Activated naive CD4-positive, alpha-beta T cell (primary cell): ENCODE results near the gene ZNF609.

Experiments used
- DNase-seq, 4 experiments: peaks; one replicate each; lab custom pipeline; 2025; lab: John Stamatoyannopoulos, UW

ZNF609 gene

DNA sequence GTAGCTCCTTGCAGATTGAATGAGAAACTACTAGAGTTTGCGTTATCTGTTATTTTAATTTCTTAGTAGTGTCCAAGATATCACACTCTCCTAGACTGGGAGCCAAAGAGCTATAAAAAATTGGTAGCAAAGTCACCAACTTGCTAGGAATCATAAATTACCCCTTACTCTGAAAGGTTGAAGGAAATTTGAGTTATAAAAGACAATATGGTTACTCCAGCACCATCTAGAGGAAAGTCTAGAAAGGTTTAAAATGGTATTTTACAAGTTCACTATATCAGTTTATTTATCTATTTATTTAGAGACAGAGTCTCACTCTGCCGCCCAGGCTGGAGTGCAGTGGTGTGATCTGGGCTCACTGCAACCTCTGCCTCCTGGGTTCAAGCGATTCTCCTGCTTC lies 193.4 kb downstream of the ZNF609 start:
- no peak for DNase-seq

DNA sequence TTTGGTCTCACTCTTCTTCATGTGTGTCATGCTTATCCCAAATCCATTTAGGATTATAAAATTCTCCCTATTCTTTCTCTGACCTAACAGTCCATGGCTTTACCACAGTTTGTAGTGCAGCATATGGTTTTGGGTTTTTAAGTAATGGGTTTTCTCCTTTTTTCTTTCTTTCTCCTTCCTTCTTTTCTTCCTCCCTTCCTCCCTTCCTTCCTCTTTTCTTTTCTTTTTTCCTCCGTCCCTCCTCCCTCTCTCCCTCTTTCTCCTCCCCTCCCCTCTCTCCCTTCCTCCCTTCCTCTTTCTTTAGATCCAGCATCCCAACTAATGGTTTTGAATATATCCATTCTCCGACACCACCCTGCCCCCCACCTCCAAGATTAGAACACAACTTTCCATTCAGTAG lies 196.1 kb downstream of the ZNF609 start:
- DNase-seq, result no peak

DNA sequence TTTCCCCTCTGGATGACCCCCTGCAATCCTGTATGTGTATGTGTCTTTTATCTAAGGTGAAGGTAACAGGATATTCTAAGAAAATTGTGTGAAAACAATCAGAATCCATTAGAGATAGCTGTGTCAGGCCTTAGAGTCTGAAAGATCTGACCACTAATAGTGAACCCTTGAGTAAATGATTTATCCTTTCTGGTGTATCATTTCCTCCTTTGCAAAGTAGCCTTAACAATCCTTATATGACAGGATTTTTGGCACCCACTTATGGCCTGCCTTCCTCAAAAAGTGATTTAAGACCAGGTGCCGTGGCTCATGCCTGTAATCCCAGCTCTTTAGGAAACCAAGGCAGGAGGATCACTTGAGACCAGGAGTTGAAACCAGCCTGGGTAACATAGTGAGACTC lies 204.8 kb downstream of the ZNF609 start:
- no peak for DNase-seq

GRCh38 chr15:64667736-64668161 lies 207.4 kb downstream of the ZNF609 start:
- no peak for DNase-seq

DNA sequence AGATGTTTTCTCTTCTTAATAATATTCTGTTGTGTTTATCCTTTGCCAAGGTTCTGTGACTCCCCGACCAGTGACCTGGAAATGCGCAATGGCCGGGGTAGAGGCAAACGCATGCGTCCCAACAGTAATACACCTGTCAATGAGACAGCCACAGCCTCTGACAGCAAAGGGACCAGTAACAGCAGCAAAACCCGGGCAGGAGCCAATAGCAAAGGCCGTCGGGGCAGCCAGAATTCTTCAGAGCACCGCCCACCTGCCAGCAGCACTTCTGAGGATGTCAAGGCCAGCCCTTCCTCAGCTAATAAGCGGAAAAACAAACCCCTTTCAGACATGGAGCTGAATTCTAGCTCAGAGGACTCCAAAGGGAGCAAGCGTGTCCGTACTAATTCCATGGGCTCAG lies 213.5 kb downstream of the ZNF609 start:
- DNase-seq, result no peak

DNA sequence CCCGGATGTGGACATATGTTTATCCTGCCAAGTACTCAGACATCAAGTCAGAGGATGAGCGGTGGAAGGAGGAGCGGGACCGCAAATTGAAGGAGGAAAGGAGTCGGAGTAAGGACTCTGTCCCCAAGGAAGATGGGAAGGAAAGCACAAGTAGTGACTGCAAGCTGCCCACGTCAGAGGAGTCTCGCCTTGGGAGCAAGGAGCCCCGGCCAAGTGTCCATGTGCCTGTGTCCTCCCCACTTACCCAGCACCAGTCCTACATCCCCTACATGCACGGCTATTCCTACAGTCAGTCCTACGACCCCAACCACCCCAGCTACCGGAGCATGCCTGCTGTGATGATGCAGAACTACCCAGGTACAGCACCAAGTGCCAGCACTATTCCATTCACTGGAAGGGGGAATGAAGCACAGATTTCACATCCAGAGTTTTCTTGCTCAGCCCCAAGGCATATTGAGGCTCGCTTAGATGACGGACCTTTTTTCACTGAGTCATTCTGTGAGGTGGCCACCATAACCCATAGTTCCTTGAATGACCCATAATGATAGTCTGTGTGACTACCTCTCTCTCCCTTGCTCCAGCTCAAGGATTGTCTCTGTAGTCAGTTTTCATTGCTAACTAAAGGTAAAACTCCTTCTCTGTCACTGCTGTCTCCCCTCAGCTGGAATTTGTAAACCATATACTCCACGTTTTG lies 217.9 kb downstream of the ZNF609 start:
- no peak for DNase-seq

DNA sequence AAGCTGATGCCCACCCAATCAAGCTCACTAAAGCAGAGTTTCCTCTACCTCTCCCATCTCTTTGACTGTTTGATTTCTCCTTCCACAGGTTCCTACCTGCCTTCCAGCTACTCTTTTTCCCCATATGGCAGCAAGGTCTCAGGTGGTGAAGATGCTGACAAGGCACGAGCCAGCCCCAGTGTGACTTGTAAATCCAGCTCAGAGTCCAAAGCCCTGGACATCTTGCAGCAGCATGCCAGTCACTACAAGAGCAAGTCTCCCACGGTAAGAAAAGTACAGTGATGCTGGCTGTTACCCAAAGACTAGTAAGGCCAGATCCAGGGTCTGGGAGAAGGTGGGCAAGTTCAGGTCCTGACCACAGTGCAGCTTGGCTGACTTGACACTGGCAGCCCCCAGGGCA lies 219.7 kb downstream of the ZNF609 start:
- no peak for DNase-seq

GRCh38 chr15:64681424-64682024 lies 221.1 kb downstream of the ZNF609 start:
- no peak for DNase-seq

- no peak for DNase-seq
Measured at GRCh38 chr15:64682255-64682654, 221.9 kb downstream of the ZNF609 start.

- no peak for DNase-seq
Measured at GRCh38 chr15:64683378-64683777, 223.0 kb downstream of the ZNF609 start.

GRCh38 chr15:64685230-64685888 lies 225.0 kb downstream of the ZNF609 start:
- DNase-seq, result no peak

DNA sequence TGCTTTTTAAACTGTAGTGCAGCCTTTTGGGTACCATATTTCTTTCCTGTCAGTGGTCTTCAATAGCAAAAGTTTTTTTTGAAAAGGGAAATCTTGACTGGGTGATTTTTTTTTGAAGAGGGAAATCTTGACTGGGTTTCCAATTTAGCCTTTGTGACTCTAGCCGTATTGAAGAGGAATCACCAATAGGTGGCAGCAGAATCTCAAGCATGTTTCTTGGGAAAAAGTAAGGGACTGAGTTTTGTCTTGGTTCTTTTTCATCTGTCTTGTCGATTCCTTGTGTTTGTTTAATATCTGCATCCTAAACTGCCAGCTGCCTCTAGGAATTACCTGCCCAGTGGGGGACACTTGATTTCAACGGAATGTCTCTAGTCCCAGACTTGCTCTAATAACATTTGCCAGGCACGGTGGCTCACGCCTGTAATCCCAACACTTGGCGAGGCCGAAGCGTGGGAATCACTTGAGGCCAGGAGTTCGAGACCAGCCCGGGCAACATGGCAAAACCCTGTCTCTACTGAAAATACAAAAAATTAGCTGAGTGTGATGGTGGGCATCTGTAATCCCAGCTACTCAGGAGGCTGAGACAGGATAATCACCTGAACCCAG lies 225.9 kb downstream of the ZNF609 start:
- DNase-seq, result no peak

DNA sequence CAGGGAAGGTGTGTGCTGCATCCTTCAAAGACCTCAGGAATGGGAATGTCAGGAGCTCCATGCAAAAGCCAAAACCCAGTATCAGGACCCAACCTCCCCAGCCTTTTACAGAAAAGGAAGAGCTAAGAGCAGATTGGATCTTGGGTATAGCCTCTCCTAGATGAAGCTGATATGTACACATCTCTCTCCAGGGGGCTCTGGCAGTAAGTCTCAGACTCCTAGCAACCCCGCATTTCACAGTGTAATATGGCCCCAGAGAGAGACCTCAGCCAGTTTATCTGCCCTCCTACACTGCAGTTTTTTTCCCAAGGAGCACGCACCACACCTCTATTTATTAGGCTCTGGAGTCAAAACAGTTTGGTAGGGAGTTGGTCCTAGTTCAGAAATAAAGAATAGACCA lies 226.8 kb downstream of the ZNF609 start:
- no peak for DNase-seq

DNA sequence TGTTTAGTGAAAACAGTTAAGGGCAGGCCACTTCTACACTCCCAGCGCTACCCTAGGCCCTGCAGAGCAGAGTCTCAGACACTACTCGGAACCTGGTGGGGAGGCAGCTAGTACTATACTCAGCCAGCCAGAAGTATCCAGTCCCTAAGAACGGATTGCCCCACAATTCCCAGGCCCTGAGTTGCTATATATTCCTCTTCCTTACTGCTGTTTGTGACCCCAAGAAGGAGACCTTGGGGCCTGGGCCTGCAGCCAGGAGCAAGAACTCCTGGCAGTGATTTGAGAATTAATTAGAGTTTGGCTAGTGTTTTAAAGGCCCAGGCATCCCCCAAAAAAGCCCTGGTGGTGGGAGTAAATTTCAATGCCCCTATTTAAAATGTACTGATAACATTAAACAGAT lies 227.3 kb downstream of the ZNF609 start:
- DNase-seq, result no peak

- DNase-seq, result no peak
Measured at GRCh38 chr15:64688770-64689169, 228.4 kb downstream of the ZNF609 start.

DNA sequence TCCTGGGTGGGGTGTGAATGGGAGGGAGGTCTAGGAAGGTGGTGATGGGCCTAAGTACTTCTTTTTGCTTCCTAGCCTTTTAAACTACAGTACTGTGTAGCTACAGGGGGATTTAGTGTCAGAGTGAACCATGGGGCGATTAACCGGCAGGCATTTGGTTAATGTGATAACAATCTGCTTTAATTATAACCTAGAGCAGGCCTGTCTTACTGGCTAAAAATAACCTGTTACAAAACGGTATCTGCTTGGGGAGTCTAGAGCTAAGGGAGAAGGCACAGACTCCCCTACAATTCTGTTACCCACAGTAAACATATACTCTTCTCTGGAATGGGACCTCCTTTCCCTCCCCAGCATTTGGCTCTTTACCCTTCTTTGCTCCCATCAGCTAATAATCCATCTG lies 229.6 kb downstream of the ZNF609 start:
- no peak for DNase-seq

DNA sequence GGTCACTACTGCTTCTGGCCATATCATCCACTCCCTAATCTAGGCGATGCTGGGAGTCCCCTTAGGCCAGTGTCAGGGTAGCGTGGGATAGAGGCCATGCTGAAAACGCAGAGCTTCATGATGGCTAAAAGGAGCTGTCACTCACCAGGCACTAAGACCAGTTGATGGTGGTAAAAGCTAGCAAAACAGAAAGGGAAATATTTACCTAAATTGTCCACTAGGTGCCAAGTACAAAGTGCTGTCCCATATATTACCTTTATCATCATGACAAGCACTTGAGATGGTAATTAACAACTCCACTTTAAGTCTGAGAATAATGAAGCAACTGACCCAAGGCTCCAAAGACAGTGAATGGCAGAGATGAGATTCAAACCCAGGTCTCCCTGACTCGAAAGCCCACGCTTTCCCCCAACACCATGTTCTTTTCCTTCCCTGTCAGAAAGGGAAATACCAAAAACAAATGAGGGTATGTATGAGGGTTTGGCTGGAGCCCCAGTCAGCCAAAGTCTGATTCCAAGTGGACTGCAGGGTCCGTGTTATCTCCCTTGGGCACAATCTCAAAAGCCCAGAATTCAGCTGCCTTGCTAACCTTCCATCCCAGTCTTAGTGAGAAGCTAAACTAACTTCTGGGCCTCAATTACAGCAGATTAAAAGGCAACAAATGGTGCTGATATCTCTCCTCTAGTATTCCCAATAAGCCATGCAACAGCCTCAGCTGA lies 230.4 kb downstream of the ZNF609 start:
- no peak for DNase-seq

DNA sequence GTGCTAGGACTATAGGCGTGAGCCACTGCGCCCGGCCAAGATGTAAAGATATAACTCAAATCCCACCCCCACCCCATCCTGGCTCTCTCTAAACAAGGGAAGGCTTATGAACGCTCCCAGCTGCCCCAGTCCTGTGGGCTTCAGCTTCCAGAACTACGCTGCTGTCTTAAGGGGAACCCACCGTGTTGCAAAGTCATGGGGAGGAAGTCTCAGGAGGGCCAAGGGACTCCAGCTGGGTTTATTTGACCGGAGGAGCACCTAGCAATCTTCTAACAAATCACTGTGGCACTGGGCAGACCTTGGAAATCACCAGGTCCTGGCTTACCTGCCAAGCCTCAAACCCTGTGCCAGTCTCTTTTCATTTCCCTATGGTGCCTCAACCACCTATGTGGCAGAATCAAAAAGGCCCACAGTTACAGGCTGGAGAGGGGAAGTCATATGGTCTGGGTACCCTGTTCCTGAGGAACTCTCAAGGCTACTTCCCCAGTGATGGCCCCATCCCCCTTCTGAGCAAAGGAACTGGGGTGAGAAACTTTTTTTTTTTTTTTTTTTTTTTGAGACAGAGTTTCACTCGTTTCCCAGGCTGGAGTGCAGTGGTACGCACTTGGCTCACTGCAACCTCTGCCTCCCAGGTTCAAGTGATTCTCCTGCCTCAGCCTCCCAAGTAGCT lies 231.7 kb downstream of the ZNF609 start:
- DNase-seq, result no peak

- DNase-seq, result no peak
Measured at GRCh38 chr15:64693134-64693533, 232.8 kb downstream of the ZNF609 start.

GRCh38 chr15:64694816-64695215 lies 234.4 kb downstream of the ZNF609 start:
- DNase-seq, result no peak

- no peak for DNase-seq
Measured at GRCh38 chr15:64695561-64695992, 235.2 kb downstream of the ZNF609 start.

DNA sequence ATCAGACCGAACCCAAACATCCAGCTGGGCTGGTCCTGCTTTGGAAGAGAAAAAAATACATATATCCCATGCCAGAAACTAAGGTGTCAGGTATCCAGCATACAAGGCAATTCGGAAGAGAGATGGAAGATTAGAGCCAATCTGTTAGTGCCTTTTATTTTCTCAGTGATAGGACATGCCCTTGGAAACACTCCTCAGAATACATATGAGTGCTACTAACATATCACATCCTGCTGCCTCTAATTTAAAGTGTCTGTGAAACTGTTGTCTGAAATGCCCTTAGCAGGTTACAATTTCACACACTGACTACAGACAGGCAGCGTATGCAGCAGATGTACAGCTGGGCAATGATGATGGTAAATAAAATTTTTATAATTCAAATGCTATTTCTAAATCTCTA lies 236.1 kb downstream of the ZNF609 start:
- no peak for DNase-seq
